Activated gamma-delta T cell treated with Interleukin-2 at 50 U/mL for 16 hours (primary cell): ENCODE measurements around the gene ADD1.
A peak's percentile ranks its signal among the peaks of the same experiment; 100 is the strongest.

ENCODE experiments used
- DNase-seq: peaks from one replicate; pipeline ENCODE4 v3.0.0-alpha.2; 2020

The ADD1 gene

DNA sequence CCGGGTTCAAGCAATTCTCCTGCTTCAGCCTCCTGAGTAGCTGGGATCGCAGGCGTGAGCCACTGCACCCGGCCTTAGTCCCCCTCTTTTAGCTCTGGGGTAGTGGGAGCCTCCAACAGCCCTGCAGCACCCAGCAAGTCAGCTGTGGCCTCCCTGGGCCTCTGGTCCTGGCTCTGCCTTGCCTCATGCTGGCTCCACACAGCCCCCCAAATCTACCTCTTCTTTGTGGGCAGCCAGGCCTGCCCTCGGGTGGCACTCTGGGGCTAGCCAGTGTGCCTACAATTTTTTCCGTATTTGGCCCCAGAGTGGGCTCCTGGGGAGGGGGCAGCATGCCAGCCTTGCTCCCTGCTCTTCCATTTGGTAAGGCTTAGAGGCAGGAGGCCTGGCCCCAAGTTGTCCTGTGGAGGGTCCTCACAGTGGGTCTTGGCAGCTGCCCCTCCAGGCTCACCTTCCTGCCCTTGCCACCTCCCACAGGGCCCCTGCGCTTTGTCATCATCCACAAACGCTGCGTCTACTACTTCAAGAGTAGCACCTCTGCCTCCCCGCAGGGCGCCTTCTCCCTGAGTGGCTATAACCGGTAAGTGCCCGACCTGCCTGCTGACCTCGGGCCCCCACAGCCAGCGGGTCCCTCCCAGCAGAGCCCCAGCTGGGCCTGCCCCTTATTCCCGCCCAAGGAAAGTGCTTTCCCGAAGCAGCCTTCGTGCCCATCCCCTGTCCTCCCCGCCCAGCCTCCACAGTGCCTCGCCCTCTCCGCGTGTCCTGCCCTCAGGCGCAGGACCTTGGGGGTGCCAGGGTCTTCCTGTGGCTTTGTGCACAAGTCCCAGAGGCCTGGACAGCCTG lies 21.0 kb upstream of the ADD1 start:
- no peak for DNase-seq

DNA sequence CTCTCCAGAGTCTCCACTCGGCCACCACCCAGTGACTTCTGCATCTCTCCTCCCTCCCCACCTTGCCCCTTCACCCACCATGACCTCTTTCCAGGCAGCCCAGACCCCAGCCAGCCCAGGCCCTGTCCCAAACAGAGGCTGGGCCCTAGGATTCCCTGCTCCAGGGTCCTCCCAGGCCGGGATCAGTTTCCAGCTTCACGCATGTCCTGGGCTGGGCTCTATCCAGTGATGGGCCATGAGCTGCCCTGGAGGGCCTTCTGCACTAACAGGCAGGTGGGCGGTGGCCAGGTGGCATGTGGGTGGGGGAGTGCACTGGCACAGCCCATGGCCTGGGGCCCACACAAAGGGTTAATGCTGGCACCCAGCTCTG lies 20.4 kb upstream of the ADD1 start:
- no peak for DNase-seq

DNA sequence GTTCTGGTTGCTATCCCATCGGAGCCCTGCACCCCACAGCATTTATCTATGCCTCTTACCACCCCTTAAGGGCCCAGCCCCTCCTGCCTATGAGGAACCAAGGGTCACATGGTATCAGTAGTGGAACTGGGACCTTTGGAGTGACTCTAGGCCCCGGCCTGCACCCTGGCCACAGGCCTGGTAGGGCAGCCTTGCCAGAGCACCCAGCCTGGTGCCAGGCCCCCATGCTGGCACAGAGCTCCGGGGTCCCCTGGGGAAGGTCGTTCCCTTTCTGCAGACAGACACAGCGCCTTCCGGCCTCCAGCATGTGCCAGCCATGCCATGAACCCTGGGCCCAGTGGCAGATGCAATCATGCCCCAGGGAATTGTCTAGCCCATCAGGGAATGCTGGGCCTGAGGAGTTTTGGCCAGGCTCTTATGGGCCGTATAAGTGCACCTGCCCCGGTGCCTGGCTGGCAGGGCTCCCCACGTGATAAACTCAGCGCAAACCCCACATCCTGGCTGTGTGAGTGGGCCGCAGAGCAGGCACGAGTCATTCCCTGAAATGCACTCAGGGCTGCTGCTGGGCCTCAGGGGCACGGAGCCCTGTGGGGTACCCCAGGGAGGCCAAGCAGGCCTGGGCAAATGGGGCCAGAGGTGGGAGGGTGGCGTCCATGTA lies 19.8 kb upstream of the ADD1 start:
- DNase-seq, result no peak

DNA sequence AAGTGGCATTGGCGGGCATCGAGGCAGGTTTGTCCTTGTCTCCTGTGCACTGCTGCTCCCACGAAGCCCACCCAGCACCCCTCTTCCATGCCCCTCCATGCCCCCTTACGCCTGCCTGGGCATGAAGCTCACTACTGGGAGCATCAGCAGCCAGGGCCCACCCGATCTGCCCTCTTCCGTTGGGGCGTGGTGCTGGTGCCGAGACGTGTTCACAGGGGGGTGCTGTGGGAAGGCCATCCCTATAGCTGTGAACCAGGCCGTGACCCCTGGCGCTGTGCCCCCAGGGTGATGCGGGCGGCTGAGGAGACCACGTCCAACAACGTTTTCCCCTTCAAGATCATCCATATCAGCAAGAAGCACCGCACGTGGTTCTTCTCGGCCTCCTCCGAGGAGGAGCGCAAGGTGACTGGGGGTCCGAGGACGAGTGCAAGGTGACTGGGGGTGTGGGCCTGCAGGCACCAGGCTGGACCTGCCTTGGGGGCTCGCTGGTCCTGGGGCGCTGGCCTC lies 19.3 kb upstream of the ADD1 start:
- no peak for DNase-seq

GRCh38 chr4:2824836-2825381 lies 18.7 kb upstream of the ADD1 start:
- no peak for DNase-seq

- DNase-seq, result no peak
Measured at GRCh38 chr4:2825740-2826139, 17.9 kb upstream of the ADD1 start.

DNA sequence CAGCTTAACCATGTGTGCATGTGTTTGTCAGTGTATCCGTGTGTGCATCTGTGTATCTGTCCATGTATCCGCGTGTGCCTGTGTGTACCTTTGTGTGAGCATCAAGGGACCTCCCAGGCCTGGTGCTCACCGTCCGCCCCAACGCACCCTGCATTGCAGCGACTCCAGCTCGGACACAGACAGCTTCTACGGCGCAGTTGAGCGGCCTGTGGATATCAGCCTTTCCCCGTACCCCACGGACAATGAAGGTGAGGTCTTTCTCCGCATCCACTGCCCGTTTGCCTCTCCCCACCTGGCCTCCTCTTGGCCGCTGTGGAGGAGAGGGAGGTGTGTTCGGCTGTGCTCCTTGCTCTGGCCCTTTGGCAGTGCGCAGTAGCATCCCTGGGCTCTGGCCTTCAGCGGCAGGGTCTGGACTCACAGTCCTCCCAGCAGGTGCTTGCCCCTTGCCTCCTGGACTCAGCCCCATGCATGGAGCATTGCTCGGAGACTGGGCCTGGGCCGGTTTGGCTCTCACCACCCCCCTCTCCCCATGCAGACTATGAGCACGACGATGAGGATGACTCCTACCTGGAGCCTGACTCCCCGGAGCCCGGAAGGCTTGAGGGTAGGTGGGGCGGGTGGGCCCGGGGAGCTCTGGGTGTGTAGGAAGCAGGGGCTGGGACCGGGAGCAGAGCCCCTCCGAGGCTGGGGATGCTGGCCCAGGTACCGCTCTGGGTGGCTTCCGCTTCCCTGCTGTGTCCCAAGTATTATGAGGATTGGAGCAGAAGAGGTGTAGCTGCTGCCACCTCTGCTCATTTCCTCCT lies 16.4 kb upstream of the ADD1 start:
- no peak for DNase-seq

- no peak for DNase-seq
Measured at GRCh38 chr4:2827874-2828751, 15.5 kb upstream of the ADD1 start.

DNA sequence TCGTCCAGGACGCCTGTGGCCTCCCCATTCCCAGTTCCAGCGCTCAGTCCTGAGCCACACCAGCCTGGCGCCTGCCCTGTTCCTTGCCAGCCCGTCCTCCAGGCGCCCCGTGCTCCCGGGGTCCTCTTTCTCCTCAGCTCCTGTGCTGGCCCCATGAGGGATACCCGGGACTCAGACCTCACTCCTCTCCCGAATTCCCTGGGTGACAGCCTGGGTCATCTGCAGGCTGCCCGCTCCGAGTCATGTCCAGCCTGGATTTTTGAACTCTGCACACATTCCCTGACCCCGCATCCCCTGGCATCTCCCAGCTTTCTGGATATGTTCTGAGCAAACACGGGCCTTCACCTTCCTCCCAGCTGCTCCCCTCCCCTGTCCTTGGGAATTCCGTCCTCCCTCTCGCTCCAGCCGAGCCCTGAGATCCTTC lies 14.9 kb upstream of the ADD1 start:
- no peak for DNase-seq

DNA sequence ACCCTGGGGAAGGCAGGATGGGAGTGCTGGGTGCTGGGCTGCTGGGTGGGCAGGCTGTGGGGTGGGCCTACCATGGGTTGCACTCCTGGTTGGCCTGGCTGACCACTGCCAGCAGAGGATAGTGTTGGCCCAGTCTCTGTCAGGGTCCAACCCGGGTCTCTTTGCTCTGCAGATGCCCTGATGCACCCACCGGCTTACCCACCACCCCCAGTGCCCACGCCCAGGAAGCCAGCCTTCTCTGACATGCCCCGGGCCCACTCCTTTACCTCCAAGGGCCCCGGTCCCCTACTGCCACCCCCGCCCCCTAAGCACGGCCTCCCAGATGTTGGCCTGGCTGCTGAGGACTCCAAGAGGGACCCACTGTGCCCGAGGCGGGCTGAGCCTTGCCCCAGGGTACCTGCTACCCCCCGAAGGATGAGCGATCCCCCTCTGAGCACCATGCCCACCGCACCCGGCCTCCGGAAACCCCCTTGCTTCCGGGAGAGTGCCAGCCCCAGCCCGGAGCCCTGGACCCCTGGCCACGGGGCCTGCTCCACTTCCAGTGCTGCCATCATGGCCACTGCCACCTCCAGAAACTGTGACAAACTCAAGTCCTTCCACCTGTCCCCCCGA lies 14.2 kb upstream of the ADD1 start:
- DNase-seq, result no peak

GRCh38 chr4:2829933-2830451 lies 13.7 kb upstream of the ADD1 start:
- DNase-seq, result no peak

- peak; percentile 1 for DNase-seq
Measured at GRCh38 chr4:2830632-2831610, 12.7 kb upstream of the ADD1 start.

DNA sequence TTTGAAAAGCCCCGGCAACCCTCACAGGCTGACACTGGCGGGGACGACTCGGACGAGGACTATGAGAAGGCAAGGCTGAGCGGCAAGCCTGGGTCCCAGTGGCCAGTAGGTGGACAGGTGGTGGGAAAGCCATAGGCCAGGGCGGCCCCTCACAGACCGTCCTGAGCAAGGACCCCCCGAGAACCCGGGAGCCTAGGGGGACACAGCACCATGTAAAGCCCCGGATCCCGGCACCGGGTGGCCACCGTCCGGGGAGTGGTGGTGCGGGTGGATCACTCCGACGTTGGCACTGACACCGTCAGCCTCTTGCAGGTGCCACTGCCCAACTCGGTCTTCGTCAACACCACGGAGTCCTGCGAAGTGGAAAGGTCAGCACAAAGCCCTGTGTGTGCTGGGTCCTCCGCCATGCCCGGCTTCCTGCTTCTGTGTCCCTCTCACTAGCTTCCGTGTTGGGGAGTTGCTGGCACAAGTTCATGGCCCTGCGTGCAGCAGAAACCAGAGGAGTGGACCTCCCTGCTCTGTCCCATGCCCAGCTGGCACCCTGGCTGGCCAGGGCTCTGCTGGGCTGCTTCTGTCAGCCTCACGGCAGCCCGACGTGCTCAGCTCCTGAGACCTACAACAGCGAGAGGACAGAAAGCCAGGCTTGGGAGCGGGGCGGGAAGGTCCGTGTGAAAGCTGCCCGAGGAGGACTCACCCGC lies 11.9 kb upstream of the ADD1 start:
- DNase-seq, result peak; percentile 2

GRCh38 chr4:2832309-2832980 lies 11.2 kb upstream of the ADD1 start:
- peak; percentile 3 for DNase-seq

DNA sequence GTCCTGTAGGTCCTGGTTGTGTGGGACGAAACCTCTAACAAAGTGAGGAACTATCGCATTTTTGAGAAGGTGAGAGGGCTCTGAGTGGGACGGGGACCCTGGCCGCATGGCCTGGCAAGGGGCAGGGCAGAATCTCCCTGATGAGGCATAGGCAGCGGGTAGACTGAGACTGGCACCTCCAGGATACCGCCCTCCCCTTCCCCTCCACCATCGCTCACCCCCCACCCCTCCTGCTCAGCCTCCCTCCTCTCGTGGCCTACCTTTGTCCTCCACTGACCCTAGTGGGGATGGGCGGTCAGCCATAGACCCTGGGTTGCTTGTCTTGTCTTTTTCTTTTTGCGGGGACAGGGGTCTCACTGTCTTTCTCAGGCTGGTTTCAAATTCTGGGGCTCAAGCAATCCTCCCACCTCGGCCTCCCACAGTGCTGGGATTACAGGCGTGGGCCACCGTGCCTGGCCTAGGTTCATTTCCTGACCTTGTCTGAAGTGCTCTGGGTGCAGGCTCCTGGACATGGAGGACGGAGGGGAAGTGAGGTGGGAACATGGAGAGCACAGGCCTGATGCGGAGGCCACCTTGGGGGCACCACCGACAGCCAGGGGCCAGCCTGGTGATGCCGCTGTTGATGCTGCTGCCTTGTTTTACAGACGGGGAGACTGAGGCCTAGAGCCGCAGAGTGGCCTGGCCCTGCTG lies 10.5 kb upstream of the ADD1 start:
- peak; percentile 1 for DNase-seq

- DNase-seq, result no peak
Measured at GRCh38 chr4:2833671-2834000, 10.0 kb upstream of the ADD1 start.

- no peak for DNase-seq
Measured at GRCh38 chr4:2834001-2834921, 9.4 kb upstream of the ADD1 start.
